ENCODE results near the gene CEMIP.

DNA sequence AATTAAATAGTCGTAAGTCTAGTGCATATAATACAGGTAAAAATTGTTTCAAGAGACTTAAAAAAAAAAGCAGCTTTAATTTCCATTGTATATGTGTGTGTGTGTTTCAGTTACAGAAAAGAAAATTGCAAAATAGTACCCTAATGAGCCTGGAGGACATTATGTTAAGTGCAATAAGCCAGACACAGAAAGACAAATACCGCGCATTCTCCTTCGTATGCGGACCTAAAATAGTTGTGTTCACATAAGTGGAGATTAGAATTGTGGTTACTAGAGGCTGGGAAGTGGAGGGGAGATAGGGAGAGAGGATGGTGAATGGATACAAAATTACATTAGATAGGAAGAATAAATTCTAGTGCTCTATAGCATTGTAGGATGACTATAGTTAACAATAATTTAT lies 206.8 kb downstream of the CEMIP start:
- TF ChIP-seq, protein P1, sequence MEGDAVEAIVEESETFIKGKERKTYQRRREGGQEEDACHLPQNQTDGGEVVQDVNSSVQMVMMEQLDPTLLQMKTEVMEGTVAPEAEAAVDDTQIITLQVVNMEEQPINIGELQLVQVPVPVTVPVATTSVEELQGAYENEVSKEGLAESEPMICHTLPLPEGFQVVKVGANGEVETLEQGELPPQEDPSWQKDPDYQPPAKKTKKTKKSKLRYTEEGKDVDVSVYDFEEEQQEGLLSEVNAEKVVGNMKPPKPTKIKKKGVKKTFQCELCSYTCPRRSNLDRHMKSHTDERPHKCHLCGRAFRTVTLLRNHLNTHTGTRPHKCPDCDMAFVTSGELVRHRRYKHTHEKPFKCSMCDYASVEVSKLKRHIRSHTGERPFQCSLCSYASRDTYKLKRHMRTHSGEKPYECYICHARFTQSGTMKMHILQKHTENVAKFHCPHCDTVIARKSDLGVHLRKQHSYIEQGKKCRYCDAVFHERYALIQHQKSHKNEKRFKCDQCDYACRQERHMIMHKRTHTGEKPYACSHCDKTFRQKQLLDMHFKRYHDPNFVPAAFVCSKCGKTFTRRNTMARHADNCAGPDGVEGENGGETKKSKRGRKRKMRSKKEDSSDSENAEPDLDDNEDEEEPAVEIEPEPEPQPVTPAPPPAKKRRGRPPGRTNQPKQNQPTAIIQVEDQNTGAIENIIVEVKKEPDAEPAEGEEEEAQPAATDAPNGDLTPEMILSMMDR (IDR thresholded peaks at IDR 0.05): no peak
- TF ChIP-seq POLR2A (IDR thresholded peaks at IDR 0.05): no peak
